ENCODE measurements around the gene CD300A. TPM values are rescaled to one million over a fixed set of nuclear protein-coding genes. Genes with fewer than 3 reads are reported as not detected.

The CD300A gene
- total and polyA plus RNA-seq, 2 of the 4 experiments (the other 2 are of a cell fraction) = not detected

GRCh38 chr17:74417178-74418045, 49.0 kb upstream of the CD300A start:
- Histone ChIP-seq H4K20me1 (ENCODE audit: insufficient read depth, low read length) (no peaks in the 10 kb centered on the region), H2BK5ac (ENCODE audit: low read depth, low read length, poor library complexity, severe bottlenecking) (no peak overlapping the region), H4K8ac (ENCODE audit: low read depth in 2 of 2, low read length in 2 of 2) (no peak overlapping the region), H3K14ac (replicated peaks; ENCODE audit: low read depth, low read length) (no peak overlapping the region), H3K79me1 (ENCODE audit: low read depth in 1 of 2, low read length in 2 of 2) (no peaks in the 10 kb centered on the region), H2AK5ac (ENCODE audit: low read depth, low read length) (no peak overlapping the region), H3K27me3 (ENCODE audit: control insufficient read depth, insufficient read depth, low read length) (no peaks in the 10 kb centered on the region), H3K9me3 (ENCODE audit: control insufficient read depth, insufficient read depth, low read length) (peaks cover 28% of the 10 kb centered on the region), H4K5ac (ENCODE audit: low read depth, low read length) (no peak overlapping the region), H3K4me1 (ENCODE audit: control insufficient read depth, insufficient read depth, low read length) (no peaks in the 10 kb centered on the region), H3K56ac (ENCODE audit: extremely low read depth, insufficient read depth, low read length) (no peak overlapping the region), H3K9me1 (ENCODE audit: insufficient read depth, low read length) (no peaks in the 10 kb centered on the region), H3K27ac (ENCODE audit: insufficient read depth, low read length) (no peak overlapping the region), H4K91ac (ENCODE audit: insufficient read depth, low read depth, low read length) (no peak overlapping the region), H3K36me3 (ENCODE audit: control insufficient read depth, insufficient read depth, low read length) (no peaks in the 10 kb centered on the region), H2BK15ac (ENCODE audit: low read depth, low read length) (no peak overlapping the region), H3K4ac (ENCODE audit: low read depth, low read length) (no peak overlapping the region), H2BK120ac (ENCODE audit: low read depth, low read length) (no peak overlapping the region), H3K23ac (ENCODE audit: low read depth, low read length) (no peak overlapping the region), H3K4me3 (ENCODE audit: insufficient read depth, low read depth, low read length) (no peak overlapping the region), H2AK9ac (replicated peaks; ENCODE audit: low read depth, low read length, poor library complexity) (no peak overlapping the region), H2BK20ac (ENCODE audit: low read depth, low read length) (no peak overlapping the region), H2AFZ (replicated peaks; ENCODE audit: low read length, poor library complexity) (no peak overlapping the region), H3K9ac (ENCODE audit: low read depth, low read length) (no peak overlapping the region), H3K18ac (ENCODE audit: low read depth, low read length) (no peak overlapping the region), H3K4me2 (ENCODE audit: low read depth, low read length) (no peak overlapping the region)
- POLR2A ChIA-PET (ENCODE audit: unreplicated experiment) = no interaction called here
- ATAC-seq (ENCODE audit: low read depth) = no peak
- no peak for TF ChIP-seq CEBPB (IDR thresholded peaks at IDR 0.05; ENCODE audit: low read depth, low read length)
- no peak for TF ChIP-seq RCOR1 (IDR thresholded peaks at IDR 0.05; ENCODE audit: insufficient replicate concordance, low read length)
- CTCF ChIA-PET = no interaction called here
- dilution Hi-C loops (cut with HindIII; ENCODE audit: low sequenced_read_pairs, unreplicated experiment) (no loop called here), intact Hi-C loops (cut with micrococcal nuclease) (no loop called here), in situ Hi-C loops (cut with MboI; ENCODE audit: low sequenced_read_pairs) (no loop called here)
- DNase-seq = no peak
- BruUV-seq (replicated peaks) = no TSS peak
- 25% methylated on average over 5 of the region's 12 CpGs; no CpG with 5 or more reads in 1 of the 2 experiments for WGBS, 2 experiments (ENCODE audit: extremely low coverage in 2 of 2, insufficient read length in 1 of 2)

Measured in IMR-90 (cell line).